Hematopoietic multipotent progenitor cell (in vitro differentiated cells): ENCODE results near the gene NACC1. TPM values are rescaled to one million over a fixed set of nuclear protein-coding genes. Genes with fewer than 3 reads are reported as not detected.
"Not testable (repeated sequence)": the region's sequence is repeated elsewhere in the genome, so short reads cannot be mapped to it uniquely, and the experiment has no call there.

Source experiments
- DNase-seq, 3 donors: peaks; one replicate each; pipeline ENCODE4 v3.0.0-alpha.2; 2011 to 2015; ENCODE audit warnings: low read depth in 2 of 3, low spot score in 2 of 3
- total RNA-seq: library from RNA; depleted of rRNA; stranded (reverse); fragments of >200 nt; gene quantifications from one replicate; pipeline ENCODE4 v1.2.3, GENCODE V29; 2012

The NACC1 gene
- total RNA-seq, 1 donor = 73.5 TPM

DNA sequence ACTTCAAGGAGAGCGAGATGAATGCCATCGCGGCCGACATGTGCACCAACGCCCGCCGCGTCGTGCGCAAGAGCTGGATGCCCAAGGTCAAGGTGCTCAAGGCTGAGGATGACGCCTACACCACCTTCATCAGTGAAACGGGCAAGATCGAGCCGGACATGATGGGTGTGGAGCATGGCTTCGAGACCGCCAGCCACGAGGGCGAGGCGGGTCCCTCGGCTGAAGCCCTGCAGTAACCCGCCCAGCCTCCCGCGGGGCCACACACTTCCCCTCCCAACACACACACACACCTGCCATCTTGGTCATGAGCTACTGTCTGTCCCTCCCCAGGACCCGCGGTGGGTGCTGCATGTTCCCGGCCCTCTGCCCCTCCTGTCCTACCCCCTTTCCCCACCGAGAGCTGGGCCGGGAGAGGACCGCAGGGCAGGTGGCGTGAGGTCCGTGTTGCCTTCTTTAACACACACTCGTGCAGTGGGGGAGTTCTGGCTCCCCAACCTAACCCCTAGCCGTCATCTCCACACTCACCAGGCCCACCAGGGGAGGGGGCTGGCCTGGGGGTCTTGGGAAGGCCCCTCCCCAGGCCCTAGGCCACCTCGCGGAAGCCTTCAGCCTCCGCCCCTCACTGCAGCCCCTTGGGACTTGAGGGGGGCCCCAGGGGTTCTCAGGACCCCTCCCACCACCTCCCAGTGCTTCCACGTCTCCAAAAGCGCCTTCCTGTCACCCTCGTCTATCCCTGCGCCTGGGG is 20.3 kb downstream of the NACC1 start:
- DNase-seq = no peak

DNA sequence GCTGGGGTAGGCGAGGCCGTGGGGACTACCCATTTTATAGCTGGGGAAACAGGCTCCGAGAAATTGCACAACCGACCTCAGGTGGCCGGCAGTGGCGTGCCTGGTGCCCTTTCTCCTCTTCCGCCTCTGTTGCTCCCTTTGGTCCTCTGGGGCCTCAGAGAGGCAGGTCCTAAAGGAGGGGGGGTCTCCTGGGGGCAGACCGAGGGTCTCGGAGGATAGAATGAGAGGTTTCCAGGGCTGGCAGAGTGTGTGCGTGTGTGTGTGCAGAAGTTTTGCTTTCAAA is 20.8 kb downstream of the NACC1 start:
- DNase-seq = no peak

DNA sequence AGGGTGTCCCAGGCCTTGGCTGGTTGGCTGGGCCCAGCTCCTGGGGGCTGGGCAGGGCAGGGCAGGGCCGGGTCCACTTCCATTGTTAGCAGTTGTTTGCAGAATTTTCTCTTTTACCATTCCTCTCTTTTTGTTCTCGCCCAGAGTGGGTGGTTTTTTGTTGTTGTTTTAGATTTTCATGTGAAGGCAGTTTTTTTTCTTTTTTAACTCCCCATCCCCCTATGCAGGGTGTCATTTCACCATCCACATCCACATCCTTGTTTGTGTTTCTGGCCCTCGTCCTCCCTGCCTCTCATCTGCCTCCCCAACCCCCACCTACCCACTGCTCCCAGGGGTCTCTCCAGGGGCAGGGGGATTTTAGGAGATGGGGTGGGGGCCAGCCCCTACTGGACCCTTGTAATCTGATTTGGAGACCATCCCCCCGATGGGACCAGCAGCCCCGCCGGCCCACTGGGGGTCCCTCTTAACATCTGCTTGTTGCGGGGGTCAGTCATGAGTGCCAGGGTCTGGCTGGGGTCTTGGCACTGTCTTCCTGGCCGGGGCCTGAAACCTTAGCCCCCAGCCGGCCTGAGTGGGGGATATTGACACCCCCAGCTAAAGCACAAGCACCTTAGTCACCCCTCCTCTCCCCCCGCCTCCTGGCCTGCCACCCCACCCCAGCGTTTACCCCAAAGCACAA is 21.7 kb downstream of the NACC1 start:
- DNase-seq = no peak

GRCh38 chr19:13146763-13147563 is 28.9 kb downstream of the NACC1 start:
- peak in 1 of 3 donors; percentile 63 for DNase-seq

- not testable (repeated sequence) for DNase-seq
Observed at GRCh38 chr19:13149173-13149627, 31.1 kb downstream of the NACC1 start.

GRCh38 chr19:13149628-13150186 is 31.6 kb downstream of the NACC1 start:
- DNase-seq = peak in 1 of 3 donors; percentile 30

- DNase-seq = peak; percentile 78 to 94 (median 94)
Observed at GRCh38 chr19:13150187-13150930, 32.3 kb downstream of the NACC1 start, which contains the start of the genes IER2 and STX10. IER2 (plus strand) TSS chr19:13150411; CDS start chr19:13153187, 2,776 bp downstream. STX10 (minus strand) TSS chr19:13150375; CDS start chr19:13150173, 202 bp downstream.

GRCh38 chr19:13150931-13151604 is 33.0 kb downstream of the NACC1 start:
- peak in 2 of 3 donors; percentile 38 to 48 for DNase-seq

DNA sequence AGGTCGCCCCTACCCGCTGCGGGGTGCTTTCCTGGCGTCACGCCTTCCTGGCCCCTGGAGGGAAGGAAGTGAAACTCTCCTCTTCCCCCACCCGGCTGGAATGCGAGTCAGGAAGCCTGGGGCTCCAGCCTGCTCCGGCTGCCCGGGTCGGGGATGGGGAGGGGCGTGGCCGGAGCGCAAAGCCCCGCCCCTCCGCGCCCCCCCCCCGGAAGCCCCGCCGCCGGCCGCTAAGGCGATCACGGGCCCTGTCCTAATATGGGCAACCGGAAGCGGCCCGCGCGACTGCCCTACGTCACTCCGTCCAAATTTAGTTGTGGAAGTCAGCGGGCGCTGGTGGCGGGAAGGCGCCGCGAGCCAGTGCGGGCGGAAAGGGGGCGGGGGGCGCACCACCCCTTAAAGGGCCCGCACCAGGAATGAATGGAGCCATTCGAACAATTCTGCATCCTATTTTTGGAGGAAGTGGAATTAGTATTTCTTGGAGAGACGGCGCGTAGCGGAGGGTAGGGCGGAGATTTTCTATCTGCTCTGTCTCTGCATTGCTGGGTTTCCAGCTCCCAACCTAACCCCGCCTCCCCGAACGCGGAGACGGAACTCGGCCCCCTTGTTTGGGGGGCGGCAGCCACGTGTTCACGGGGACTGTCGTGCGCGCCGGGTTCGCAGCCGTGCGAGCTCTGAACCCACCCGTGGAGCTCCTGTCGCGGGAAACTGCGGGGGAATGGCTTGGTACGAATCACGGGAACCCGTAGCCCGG is 33.7 kb downstream of the NACC1 start:
- DNase-seq = peak; percentile 88 to 95 (median 95)

GRCh38 chr19:13152356-13152973 is 34.4 kb downstream of the NACC1 start:
- no peak for DNase-seq

GRCh38 chr19:13152974-13153568 is 35.0 kb downstream of the NACC1 start:
- peak; percentile 92 to 100 (median 97) for DNase-seq

GRCh38 chr19:13153569-13154240 is 35.6 kb downstream of the NACC1 start:
- DNase-seq = no peak

DNA sequence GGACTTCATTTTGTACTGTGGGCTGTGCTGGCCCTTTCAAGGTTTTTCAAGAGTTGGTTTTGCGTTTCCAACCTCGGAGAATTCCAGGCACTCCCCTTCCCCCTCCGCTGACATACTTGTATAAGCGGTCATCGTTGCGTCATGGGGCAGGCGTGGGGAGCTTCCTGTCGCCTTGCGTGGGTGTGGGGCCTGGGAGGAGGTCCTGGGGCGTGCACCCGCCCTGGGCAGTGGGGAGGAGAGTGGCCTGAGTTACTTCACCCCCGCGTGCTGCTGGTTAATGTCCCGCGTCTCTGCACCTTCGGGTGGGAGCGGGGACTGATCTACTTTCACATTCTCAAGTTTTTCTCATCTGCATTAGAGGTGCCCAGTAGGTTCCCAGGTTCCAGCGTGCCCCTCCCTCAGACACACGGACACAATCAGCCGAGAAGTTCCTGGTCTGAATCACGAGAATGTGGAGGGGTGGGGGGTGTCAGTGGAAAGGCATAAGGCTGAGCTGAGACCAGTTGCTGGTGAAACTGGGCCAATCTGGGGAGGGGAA is 36.2 kb downstream of the NACC1 start:
- DNase-seq = peak in 1 of 3 donors; percentile 29

- DNase-seq = peak; percentile 61 to 85 (median 79)
Observed at GRCh38 chr19:13154911-13155471, 36.9 kb downstream of the NACC1 start.

DNA sequence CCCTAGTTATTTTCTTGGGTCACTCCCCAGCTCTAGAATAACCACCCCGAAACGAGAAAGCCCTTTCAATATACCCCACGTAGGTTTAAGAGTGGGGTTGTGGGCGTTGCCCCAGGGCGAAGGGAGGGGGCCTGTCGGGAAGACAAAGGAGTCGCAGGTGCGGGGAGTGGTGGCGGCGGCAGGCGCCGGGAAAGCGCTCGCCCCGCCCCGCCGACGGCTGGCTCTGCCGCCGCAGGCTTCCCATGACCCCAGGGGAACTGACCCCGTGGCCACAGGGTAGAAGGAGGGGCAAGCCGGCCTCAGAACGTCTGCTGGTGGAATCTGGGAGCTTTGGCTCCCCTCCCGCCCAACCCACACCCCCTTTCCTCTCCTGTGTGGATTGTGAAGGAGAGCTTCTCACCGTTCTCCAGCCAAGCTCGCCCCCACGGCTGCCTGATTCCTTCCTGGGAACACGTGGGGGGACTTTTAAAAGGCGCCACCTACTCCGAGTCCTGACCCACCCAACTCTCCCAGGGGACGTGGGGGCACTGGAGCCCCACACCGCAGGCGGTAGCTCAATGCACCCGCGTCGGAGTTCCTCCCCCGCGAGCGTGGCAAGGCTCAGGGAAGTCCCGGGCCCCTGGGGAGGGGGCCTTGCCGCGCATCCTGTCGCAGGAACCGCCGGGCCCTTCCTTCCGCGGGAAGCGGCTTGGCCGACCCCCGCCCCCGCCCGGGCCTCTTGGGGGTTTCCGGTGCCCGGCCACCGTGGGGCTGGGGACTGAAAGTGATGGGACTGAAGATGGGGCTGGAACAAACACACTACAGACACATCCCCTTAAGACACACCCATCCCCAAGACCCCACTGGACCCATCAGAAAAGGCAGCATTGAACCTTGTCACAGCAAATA is 37.7 kb downstream of the NACC1 start:
- DNase-seq = peak; percentile 63 to 77 (median 75)

GRCh38 chr19:13159713-13160112 is 41.6 kb downstream of the NACC1 start:
- no peak for DNase-seq
